Endodermal cell (in vitro differentiated cells): ENCODE data around the gene GRID1. TPM values are rescaled to one million over a fixed set of nuclear protein-coding genes. Genes with fewer than 3 reads are reported as not detected.

Experiments used
- DNase-seq: peaks from one replicate; pipeline ENCODE4 v3.0.0-alpha.2; 2017
- H3K27ac ChIP-seq: 2 replicates; pipeline ENCODE4 v1.5.1; 2013; ENCODE audit warnings: mild to moderate bottlenecking, low read depth, low read length, moderate library complexity
- H3K27me3 ChIP-seq: 2 replicates; pipeline ENCODE4 v1.6.1; 2013; ENCODE audit warnings: mild to moderate bottlenecking, low read length, moderate library complexity; ENCODE audit not compliant: insufficient read depth, control insufficient read depth, poor library complexity, severe bottlenecking
- H3K36me3 ChIP-seq: 2 replicates; pipeline ENCODE4 v1.7.0; 2013; ENCODE audit warnings: mild to moderate bottlenecking, low read length, moderate library complexity; ENCODE audit not compliant: control insufficient read depth, insufficient read depth
- H3K4me1 ChIP-seq: one replicate; pipeline ENCODE4 v1.7.0; 2013; ENCODE audit warnings: low read length; ENCODE audit not compliant: control insufficient read depth, insufficient read depth
- H3K4me3 ChIP-seq: 2 replicates; pipeline ENCODE4 v1.5.1; 2013; ENCODE audit warnings: mild to moderate bottlenecking, low read length, moderate library complexity
- H3K9ac ChIP-seq: 2 replicates; pipeline ENCODE4 v1.6.1; 2013; ENCODE audit warnings: mild to moderate bottlenecking, low read length, moderate library complexity; ENCODE audit not compliant: poor library complexity, severe bottlenecking; ENCODE audit errors: extremely low read depth
- H3K9me3 ChIP-seq: 2 replicates; pipeline ENCODE4 v1.6.1; 2013; ENCODE audit warnings: mild to moderate bottlenecking, low read length, moderate library complexity; ENCODE audit not compliant: control insufficient read depth
- H3K27ac Mint-ChIP-seq: 2 replicates; pipeline ENCODE4 v1.8.0; 2020; ENCODE audit warnings: mixed read lengths
- H3K27me3 Mint-ChIP-seq: 2 replicates; pipeline ENCODE4 v1.8.0; 2021; ENCODE audit warnings: mild to moderate bottlenecking, mixed read lengths; ENCODE audit not compliant: insufficient read depth
- H3K36me3 Mint-ChIP-seq: 2 replicates; pipeline ENCODE4 v1.8.0; 2020; ENCODE audit warnings: low read depth, mixed read lengths
- H3K4me1 Mint-ChIP-seq: 2 replicates; pipeline ENCODE4 v1.8.0; 2020; ENCODE audit warnings: mixed read lengths
- H3K4me3 Mint-ChIP-seq: 2 replicates; pipeline ENCODE4 v1.8.0; 2020; ENCODE audit warnings: mild to moderate bottlenecking, moderate library complexity, mixed read lengths
- H3K9me3 Mint-ChIP-seq: 2 replicates; pipeline ENCODE4 v1.8.0; 2020; ENCODE audit warnings: mild to moderate bottlenecking, mixed read lengths
- WGBS, 2 experiments: methylation state at CpG; one replicate each; pipeline versions ENCODE4 v1.1.5 to v1.1.7; 2013; ENCODE audit warnings: missing lambda C conversion rate in 2 of 2, mixed read lengths in 1 of 2; ENCODE audit not compliant: insufficient coverage in 1 of 2, insufficient read length in 1 of 2; 5-methylcytosine and 5-hydroxymethylcytosine counted together
- total RNA-seq, 2 donors: library from RNA; stranded (reverse); fragmentation: NEBNext Ultra II Directional in 1 of 2; extraction: Animal tissue kit (Norgen Biotek cat#: 25700) in 1 of 2; gene quantifications; 2 replicates in 1 of 2; 3 replicates in 1 of 2; pipeline ENCODE4 v1.2.1, GENCODE V29; 2021
- TF ChIP-seq, protein P1 (sequence below): fragments of 200-600 bp; sonication (generic); conservative IDR thresholded peaks from 2 replicates; pipeline ENCODE4 v1.5.0; 2021; ENCODE audit warnings: antibody characterized with exemption, mild to moderate bottlenecking

Gene GRID1
- total RNA-seq, 2 donors from 2014 or later, result 0.13 to 0.53 TPM

DNA sequence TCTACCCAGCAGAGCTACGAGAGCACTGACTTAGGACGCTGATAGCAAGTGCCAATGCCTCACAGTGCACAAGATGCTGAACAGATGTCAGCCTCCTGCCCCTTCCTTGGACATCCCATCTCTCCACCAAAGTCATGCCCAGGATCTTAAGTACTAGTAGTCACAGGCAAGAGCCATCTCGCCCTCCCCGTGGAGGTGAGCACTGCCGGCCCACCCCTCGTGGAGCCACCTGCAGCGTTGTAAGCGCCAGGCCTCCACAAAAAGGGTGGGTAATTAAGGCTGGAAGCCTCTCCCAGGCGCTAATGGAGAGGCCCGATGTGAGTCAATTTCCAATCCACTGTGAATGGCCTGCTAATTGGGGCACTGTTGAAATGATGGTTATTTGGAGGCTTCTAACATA, 156.2 kb downstream of the GRID1 start:
- WGBS, 2 experiments, result 86 to 100% methylated on average over 2 to 10 of the region's 10 CpGs
- no peaks in the 10 kb centered on the region for H3K9me3 ChIP-seq
- Mint-ChIP-seq H3K4me1 (no peaks in the 10 kb centered on the region), H3K9me3 (no peaks in the 10 kb centered on the region), H3K27ac (no peak overlapping the region), H3K4me3 (no peak overlapping the region), H3K27me3 (peaks cover 3% of the 10 kb centered on the region), H3K36me3 (no peaks in the 10 kb centered on the region)
- no peak overlapping the region for H3K27ac ChIP-seq
- no peak overlapping the region for H3K9ac ChIP-seq
- no peaks in the 10 kb centered on the region for H3K27me3 ChIP-seq
- no peak for DNase-seq
- TF ChIP-seq, protein P1, sequence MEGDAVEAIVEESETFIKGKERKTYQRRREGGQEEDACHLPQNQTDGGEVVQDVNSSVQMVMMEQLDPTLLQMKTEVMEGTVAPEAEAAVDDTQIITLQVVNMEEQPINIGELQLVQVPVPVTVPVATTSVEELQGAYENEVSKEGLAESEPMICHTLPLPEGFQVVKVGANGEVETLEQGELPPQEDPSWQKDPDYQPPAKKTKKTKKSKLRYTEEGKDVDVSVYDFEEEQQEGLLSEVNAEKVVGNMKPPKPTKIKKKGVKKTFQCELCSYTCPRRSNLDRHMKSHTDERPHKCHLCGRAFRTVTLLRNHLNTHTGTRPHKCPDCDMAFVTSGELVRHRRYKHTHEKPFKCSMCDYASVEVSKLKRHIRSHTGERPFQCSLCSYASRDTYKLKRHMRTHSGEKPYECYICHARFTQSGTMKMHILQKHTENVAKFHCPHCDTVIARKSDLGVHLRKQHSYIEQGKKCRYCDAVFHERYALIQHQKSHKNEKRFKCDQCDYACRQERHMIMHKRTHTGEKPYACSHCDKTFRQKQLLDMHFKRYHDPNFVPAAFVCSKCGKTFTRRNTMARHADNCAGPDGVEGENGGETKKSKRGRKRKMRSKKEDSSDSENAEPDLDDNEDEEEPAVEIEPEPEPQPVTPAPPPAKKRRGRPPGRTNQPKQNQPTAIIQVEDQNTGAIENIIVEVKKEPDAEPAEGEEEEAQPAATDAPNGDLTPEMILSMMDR, result no peak
- H3K4me3 ChIP-seq, result no peak overlapping the region
- H3K36me3 ChIP-seq, result no peaks in the 10 kb centered on the region
- no peaks in the 10 kb centered on the region for H3K4me1 ChIP-seq

DNA sequence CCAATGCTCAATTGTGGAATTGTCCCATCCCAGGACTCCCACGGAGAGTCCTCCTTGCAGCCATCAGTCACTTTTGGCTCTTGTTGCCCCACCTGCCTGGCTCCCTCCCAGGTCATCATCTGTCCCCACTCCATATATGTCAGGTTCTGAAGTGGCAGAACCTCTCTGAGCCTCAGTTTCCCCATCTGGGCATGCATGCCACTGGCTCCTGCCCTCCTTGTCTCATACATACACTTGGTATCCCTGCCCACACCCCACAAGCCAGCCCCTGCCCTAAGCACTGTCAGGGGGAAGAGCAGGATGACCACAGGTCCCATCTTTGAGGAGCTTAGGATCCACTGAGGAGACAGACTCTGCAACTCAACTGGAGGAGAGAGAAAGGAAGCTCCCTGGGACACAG, 156.9 kb downstream of the GRID1 start:
- H3K4me3 Mint-ChIP-seq, result no peak overlapping the region
- 94% methylated on average over 1 of the region's 1 CpG; no CpG with 5 or more reads in 1 of the 2 experiments for WGBS, 2 experiments
- H3K9me3 Mint-ChIP-seq, result no peaks in the 10 kb centered on the region
- H3K27ac ChIP-seq, result no peak overlapping the region
- H3K9me3 ChIP-seq, result no peaks in the 10 kb centered on the region
- no peak for DNase-seq
- H3K36me3 ChIP-seq, result no peaks in the 10 kb centered on the region
- no peaks in the 10 kb centered on the region for H3K36me3 Mint-ChIP-seq
- no peak overlapping the region for H3K4me3 ChIP-seq
- H3K27ac Mint-ChIP-seq, result no peak overlapping the region
- H3K27me3 ChIP-seq, result no peaks in the 10 kb centered on the region
- no peaks in the 10 kb centered on the region for H3K4me1 ChIP-seq
- H3K9ac ChIP-seq, result no peak overlapping the region
- H3K27me3 Mint-ChIP-seq, result peaks cover 3% of the 10 kb centered on the region
- no peaks in the 10 kb centered on the region for H3K4me1 Mint-ChIP-seq
- TF ChIP-seq, protein P1, result no peak

- TF ChIP-seq, protein P1, result no peak
- Histone ChIP-seq H3K4me1 (no peaks in the 10 kb centered on the region), H3K36me3 (no peaks in the 10 kb centered on the region), H3K4me3 (no peak overlapping the region), H3K27me3 (no peaks in the 10 kb centered on the region), H3K9ac (no peak overlapping the region), H3K27ac (no peak overlapping the region), H3K9me3 (no peaks in the 10 kb centered on the region)
- DNase-seq, result no peak
- Mint-ChIP-seq H3K27me3 (peaks cover 5% of the 10 kb centered on the region), H3K9me3 (no peaks in the 10 kb centered on the region), H3K36me3 (no peaks in the 10 kb centered on the region), H3K27ac (no peak overlapping the region), H3K4me1 (no peaks in the 10 kb centered on the region), H3K4me3 (no peak overlapping the region)
- WGBS, 2 experiments, result 92 to 95% methylated on average over 5 to 12 of the region's 12 CpGs
These were observed 159.4 kb downstream of the GRID1 start for GRCh38 chr10:86207226-86207625.
